Right ventricle myocardium superior (tissue), 1 donor: Measurements from ENCODE around the gene MACO1. TPM values are rescaled to one million over a fixed set of nuclear protein-coding genes. Genes with fewer than 3 reads are reported as not detected.
"Not testable (repeated sequence)": the region's sequence is repeated elsewhere in the genome, so short reads cannot be mapped to it uniquely, and the experiment has no call there.

Experiments
- ATAC-seq: fragments of 200-7000 bp; cut with Tn5 transposase; one replicate; pipeline ENCODE4 v1.9.1; 2020; ENCODE audit warnings: mild to moderate bottlenecking; ENCODE audit not compliant: poor library complexity
- DNase-seq: peaks from one replicate; pipeline ENCODE4 v3.0.0-alpha.2; 2020
- intact Hi-C: fragments of 100-400 bp; cut with DNase I; formaldehyde crosslinking; loops from one replicate; pipeline ENCODE4 v1.11.2; 2022
- total RNA-seq: library from RNA; stranded (reverse); fragmentation: NEBNext Ultra II Directional; extraction: Animal tissue kit (Norgen Biotek cat#: 25700); gene quantifications from one replicate; pipeline ENCODE4 v1.2.1, GENCODE V29; 2021
- donor health status: DM: no; HTN: yes; CAD: no; lungs with severe emphysema.

Gene MACO1
- total RNA-seq, 1 donor from 2014 or later, result 14.8 TPM

- no peak for DNase-seq
These were observed 74.3 kb downstream of the MACO1 start for GRCh38 chr1:25504706-25505595.

GRCh38 chr1:25505656-25506385 lies 75.1 kb downstream of the MACO1 start:
- no peak for DNase-seq
- ATAC-seq, result peak; percentile 18
- intact Hi-C loops, result loop anchor here (5.0 kb wide), 1 partner anchor 301 kb away; no protein-coding TSS in a partner anchor

More at GRCh38 chr1:25504706-25505595, 74.3 kb downstream of the MACO1 start:
- intact Hi-C loops, result loop anchor here (5.0 kb wide), 1 partner anchor 302 kb away; no protein-coding TSS in a partner anchor
- ATAC-seq, result no peak

DNA sequence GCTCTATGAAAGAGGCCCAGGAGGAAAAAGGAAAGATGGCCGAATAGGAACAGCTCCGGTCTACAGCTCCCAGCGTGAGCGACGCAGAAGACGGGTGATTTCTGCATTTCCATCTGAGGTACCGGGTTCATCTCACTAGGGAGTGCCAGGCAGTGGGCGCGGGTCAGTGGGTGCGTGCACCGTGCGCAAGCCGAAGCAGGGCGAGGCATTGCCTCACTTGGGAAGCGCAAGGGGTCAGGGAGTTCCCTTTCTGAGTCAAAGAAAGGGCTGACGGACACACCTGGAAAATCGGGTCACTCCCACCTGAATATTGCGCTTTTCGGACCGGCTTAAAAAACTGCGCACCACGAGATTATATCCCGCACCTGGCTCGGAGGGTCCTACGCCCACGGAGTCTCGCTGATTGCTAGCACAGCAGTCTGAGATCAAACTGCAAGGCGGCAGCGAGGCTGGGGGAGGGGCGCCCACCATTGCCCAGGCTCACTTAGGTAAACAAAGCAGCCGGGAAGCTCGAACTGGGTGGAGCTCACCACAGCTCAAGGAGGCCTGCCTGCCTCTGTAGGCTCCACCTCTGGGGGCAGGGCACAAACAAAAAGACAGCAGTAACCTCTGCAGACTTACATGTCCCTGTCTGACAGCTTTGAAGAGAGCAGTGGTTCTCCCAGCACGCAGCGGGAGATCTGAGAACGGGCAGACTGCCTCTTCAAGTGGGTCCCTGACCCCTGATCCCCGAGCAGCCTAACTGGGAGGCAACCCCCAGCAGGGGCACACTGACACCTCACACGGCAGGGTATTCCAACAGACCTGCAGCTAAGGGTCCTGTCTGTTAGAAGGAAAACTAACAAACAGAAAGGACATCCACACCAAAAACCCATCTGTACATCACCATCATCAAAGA lies 76.1 kb downstream of the MACO1 start:
- intact Hi-C loops, result loop anchor here (5.0 kb wide), 1 partner anchor 300 kb away; no protein-coding TSS in a partner anchor

DNA sequence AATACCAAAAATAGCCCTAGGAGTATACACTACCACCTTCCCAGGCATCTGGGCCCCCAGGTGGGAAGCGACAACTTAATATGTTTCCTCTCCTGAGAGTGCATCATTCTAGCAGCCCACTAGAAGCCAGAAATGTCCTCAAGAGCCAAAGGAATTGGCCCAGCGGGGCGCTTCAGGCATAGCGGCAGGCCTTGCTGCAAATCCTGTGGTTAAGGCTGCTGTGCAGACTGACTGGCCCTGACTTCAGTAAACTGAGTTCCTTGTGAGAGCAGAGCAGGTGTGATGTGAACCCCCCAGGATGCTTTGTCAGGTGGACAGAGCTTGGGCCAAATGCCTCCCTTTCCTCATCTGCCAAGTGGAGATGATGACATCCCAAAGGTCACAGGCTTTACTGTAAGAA lies 83.0 kb downstream of the MACO1 start:
- intact Hi-C loops, result no loop called here
- DNase-seq (no peak), ATAC-seq (no peak)

More for the DNA sequence above, 76.1 kb downstream of the MACO1 start:
- ATAC-seq, DNase-seq: not testable (repeated sequence)

DNA sequence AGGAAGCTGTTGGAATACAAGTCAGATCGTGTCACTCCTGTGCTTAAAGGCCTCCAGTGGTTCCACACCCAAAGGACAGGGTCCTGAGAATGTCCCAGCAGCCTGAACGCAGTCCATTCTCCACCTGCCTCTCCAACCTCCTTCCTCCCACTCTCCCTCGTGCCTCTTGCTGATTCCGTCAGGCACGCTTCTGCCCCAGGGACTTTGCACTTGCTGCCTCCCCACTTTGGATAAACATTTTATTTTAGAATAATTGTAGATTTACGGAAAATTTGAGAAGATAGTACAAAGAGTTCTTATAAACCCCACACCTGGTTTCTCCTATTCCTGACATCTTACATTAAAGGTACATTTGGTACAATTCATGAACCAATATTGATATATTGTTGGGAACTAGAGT lies 84.3 kb downstream of the MACO1 start:
- intact Hi-C loops, result no loop called here
- DNase-seq, result no peak
- no peak for ATAC-seq

- no peak for DNase-seq
- intact Hi-C loops, result no loop called here
- no peak for ATAC-seq
These were observed 86.0 kb downstream of the MACO1 start for GRCh38 chr1:25516686-25517085.

- ATAC-seq (no peak), DNase-seq (no peak)
- intact Hi-C loops, result no loop called here
These were observed 87.0 kb downstream of the MACO1 start for GRCh38 chr1:25517476-25518394.

DNA sequence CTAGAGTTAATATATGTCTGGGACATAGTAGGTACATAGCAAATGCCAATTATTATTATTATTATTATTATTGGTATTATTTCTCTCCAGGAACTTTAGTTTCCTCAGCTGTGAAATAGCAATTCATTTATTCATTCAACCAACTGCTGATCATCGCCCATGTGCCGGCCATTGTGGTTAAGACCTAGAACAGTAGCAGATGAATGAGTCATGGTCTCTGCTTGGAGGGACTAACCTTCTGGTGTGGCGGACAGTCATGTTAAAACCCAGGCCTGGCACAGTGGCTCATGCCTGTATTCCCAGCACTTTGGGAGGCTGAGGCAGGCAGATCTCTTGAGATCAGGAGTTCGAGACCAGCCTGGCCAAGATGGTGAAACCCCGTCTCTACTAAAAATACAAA lies 88.9 kb downstream of the MACO1 start:
- intact Hi-C loops, result loop anchor here (10.0 kb wide), 1 partner anchor 115 kb away; no protein-coding TSS in a partner anchor
- no peak for DNase-seq
- no peak for ATAC-seq

DNA sequence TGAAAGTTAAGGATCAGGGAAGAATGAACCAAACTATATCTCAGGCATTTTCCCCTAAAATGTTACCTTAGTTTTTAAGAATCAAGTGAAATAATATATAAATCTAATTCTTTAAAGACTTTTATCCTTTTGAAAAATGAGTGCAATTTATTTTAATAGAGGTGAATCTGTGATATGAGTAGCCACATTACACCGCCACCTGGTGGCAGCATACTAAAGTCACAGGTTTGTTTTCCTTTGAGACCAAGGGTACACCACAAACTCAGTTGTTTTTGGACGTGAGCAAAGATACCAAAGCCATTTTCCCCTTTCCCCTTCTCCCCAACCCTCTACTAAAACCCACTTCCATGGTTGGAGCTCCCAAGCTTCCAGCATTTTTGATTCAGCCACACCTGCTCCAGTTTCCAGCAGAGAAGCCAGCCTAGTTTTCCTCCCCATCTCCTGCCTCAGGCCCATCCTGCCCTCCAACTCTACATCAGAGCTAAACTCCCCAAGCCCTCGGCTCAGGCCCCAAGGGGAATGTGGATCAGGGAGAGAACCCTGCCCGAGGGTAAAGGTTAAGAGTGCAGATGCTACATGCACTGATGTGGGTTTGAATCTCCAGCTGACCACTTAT lies 89.9 kb downstream of the MACO1 start:
- intact Hi-C loops, result loop anchor here (10.0 kb wide), 1 partner anchor 116 kb away; no protein-coding TSS in a partner anchor
- ATAC-seq, result peak; percentile 73
- DNase-seq, result peak; percentile 69

- intact Hi-C loops, result loop anchor here (10.0 kb wide), 1 partner anchor 117 kb away; no protein-coding TSS in a partner anchor
- DNase-seq (no peak), ATAC-seq (no peak)
These were observed 91.4 kb downstream of the MACO1 start for GRCh38 chr1:25522031-25522655.

DNA sequence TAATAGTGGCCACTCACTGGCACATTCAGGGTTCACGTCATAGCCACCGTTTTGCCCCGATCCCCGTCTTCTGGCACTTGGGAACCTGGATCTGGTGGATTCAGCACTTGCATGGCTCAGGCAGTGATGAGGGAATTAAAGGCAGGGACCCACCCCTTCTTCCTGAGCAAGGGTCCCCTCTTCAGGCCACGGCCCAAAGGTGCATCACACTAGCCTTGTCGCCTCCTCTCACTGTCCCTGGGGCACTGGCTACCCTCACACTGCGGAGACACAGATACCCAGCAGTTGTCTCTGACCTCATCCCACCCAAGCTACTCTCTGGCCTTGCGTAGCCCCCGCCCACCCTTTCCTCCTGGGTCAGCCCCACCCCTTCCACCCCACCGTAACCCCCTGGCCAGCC lies 92.8 kb downstream of the MACO1 start:
- ATAC-seq (no peak), DNase-seq (no peak)
- intact Hi-C loops, result loop anchor here (10.0 kb wide), 1 partner anchor 119 kb away; no protein-coding TSS in a partner anchor

DNA sequence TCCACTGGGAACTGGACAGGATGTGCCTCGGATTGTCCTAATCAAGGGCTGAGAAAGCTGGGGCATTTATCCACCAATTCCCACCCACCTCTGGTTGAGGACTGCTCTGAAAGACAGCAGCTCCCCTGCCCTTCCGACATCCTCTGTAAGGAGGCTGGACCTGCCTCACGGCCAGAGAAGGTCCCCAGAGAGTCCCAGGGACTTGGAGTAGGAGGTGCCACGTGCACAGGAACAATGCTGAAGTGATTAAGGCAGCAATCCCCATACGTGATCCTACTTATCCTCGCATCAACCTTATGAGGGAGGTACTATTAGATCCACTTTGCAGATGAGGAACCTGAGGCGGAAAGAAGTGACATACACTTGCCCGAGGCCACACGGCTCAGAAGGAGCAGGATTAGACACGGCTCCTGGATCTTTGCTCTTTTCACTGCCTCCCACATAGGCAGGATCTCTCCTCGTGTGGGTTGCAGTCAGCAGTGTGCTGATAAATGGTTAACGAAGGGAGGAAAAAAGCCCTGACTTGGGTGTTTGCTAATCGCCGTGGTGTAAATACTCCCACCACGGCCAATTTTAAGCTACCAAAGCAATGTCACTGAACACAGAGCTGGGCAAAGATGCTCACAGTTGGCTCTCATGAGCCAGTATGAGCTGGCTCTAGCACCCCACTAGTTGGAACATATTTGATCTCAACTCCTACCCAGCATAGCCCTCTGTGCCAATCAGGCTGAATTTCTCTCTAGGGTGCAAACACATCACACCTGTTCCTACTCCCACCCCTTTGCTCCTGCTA lies 94.1 kb downstream of the MACO1 start:
- DNase-seq, result no peak
- intact Hi-C loops, result loop anchor here (10.0 kb wide), 1 partner anchor 120 kb away; no protein-coding TSS in a partner anchor
- no peak for ATAC-seq

DNA sequence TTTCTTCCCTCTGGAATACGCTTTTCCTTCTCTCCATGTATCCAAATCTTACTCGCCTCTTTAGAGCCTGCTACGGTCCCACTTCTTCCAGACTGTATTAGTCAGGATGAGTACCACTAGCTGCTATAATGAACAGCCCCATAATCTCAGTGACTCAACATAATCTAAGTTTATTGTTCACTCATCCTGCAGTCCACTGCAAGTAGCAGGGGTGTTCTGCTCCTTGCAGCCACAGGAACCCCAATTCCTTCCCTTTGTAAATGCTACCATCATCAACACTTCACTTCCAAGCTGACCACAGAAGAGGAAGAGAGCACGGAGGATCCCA lies 94.6 kb downstream of the MACO1 start:
- ATAC-seq (no peak), DNase-seq (no peak)
- intact Hi-C loops, result loop anchor here (10.0 kb wide), 1 partner anchor 121 kb away; no protein-coding TSS in a partner anchor

DNA sequence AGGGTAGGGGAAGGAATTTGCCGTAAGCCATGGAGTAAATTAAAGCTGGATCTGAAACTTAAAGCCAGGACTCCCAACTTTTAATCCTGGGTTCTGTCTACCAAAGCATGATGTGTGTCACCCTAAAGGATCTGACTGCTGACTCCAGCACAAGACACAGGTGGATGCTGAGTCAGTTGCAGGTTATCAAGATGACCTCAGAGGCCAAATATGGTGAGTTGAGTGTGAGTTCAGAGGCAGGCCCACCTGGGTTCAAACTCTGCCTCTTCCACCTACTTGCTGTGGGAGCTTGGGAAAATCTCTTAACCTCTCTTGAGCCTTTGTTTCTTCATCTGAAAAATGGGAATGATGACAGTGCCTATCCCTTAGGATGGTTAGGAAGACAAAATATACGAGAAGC lies 96.1 kb downstream of the MACO1 start:
- intact Hi-C loops, result loop anchor here (10.0 kb wide), 1 partner anchor 122 kb away; no protein-coding TSS in a partner anchor

GRCh38 chr1:25527226-25527846 lies 96.6 kb downstream of the MACO1 start:
- intact Hi-C loops, result loop anchor here (10.0 kb wide), 1 partner anchor 123 kb away; no protein-coding TSS in a partner anchor
- no peak for ATAC-seq
- DNase-seq, result no peak

More for the DNA sequence above, 96.1 kb downstream of the MACO1 start:
- ATAC-seq, result no peak
- no peak for DNase-seq
